ENCODE results near the gene ERFE.

Gene ERFE

DNA sequence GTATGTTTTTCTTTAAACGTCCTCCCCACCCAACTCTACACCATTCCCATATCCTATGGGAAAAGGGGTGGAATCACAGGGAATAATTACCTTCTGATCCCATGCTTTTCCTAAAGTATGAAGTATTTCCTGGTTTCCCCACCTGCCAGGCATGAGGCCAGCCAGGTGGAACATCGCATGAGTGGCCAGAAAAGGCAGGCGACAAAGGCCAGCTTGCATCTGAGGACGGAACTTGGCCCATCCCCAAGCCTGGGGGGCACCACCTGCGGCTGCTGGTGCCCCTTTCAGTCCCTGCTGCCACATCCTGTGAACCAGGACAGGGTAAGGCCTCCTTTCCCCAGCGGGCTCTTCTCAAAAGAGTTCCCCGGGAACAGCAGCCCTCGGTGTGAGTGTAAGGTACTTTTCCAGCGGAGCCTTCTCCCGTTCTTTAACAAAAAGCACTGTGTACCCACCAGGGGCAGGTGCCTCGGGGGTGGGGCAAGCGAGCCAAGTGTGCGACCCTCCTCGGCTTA lies 1.2 kb upstream of the ERFE start:
- no peak for DNase-seq

DNA sequence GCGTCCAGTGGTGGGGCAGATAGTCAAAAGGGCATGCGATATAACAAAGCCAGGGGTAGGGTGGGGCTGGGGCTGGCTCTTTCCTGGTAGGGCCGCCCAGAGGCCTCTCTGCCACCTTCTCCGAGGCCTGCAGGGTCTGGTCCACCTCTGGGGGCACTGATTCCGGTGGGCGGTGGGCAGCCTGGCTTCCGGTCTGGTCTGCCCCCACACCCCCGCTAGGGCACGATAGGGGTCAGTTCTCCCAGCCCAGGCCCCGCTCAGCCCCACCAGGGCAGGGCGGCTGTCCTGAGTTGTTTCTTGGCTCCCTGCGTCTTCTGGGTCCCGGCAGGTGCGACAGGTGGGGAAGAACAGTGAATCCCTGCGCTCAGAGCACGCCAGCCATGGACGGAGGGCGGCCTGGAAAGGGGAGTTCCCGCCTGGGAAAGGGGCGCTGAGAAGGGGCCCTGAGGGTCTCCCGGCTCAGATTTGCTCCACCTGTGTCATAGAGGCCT lies 707 bp upstream of the ERFE start:
- DNase-seq = no peak

DNA sequence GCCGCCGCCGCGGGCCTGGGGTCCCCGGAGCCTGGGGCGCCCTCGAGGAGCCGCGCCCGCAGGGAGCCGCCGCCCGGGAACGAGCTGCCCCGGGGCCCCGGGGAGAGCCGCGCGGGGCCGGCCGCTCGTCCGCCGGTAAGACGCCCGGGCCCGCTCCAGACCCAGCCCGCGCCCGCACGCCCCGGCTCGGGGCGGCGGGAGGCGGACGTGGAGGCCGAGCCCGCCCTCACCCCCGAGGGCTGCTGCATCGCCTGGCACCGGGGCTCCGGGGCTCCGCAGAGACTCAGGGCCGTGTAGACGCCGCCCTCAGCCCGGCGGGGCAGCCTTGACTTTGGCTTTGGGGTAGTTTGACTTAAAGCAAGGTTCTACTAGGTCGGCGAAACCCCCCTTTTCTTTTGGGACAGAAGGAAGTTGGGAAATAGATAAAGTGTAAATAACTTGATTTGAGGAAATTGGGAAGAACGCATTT lies 335 bp downstream of the ERFE start:
- DNase-seq = no peak

DNA sequence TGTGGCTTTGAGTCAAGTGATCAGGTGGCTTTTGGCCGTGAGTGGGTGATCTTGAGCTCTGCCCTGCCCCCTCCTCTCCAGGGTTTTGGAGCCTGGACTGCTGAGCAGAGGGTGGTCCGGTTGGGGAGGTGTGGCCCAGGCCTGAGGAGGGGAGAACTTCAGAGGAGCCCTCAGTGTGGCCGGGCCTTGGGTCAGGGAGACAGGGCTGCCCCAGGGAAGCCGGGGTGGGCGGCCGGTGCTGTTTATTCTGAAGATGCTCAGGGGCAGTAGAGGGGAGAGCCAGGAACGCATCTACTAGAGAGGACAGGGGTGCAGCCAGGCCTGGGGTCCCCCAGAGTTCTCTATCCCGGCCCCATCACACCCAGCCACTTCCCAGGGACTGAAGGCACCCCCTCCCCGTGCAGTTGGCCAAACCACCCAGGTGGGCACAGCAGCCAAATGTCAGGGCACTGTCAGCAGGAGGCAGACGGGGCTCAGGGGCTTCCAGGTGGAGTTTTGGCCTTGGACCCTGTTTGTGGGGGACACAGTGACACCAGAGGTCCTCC lies 963 bp downstream of the ERFE start:
- DNase-seq = no peak

DNA sequence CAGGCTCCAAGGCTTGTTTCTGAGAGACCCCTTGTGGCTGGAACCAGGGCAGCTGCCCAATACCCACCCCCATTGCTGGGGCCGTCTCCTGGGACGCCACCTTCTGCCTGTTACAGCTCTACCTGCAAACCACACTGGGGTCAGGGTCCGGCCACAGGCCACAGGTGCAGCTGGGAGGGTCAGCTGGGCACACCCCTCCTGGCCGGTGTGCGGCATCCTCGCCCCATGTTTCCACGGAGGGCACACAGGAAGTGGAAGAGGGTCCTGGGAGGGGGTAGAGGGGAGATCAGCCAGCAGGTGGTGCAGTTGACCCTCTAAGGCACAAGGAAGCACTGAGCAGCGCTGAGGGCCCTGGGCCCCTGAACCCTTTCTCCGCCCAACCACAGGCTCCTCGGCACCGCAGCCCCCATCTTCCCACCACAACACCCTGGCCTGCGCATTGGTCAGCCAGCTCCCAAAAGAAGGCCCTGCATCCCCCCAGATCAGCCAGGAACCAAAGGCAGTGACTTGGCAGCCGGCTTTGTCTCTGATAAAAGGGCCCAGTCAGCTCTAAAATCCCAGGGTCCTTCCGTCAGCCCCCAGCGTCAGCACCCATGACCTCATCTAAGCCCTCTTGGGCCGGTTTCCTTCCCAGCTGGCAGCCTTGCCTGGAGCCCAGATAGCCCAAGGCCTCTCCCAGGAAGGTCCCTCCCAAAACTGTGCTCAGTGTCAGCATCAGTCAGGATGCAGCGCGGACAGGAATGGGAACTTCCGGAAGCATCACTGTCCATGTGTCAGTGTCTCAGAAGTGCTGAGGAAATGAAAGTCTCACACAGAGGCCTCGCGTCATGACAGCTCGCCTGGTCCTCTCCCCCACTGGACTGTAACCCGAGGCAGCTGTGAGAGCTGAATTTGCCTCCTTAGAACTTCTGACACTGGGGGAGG lies 1.7 kb downstream of the ERFE start:
- DNase-seq = no peak

DNA sequence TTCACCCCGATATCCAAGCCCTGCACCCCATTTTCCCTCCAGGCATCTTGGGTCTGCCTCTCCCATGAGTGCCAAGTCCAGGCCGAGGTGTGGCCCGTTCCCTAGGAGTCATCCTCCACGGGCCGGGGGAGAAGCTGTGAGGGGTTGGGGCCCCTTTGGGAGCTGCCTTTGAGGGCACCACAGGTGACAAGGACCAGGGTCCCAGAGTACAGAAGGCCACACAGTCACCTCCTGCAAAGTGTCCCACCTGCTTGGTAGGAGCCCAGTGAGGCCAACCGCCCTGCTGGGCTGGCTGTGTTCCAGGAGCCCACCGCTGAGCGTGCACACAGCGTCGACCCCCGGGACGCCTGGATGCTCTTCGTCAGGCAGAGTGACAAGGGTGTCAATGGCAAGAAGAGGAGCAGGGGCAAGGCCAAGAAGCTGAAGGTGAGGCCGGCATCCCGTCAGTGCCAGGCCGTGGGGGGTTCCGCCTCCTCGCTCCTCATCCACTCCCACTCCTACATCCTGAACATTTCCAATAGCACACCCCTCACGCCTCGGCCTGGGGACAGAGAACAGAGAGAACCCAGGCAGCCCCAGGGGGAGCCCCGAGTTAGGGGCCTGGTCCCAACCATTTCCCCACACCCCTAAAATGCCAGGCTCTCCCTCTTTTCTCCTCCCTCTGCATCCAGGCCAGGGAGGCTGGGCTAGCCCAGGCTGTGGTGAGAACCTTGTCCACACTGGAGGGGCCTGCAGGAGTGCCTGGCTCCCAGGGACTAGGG lies 2.7 kb downstream of the ERFE start:
- DNase-seq = no peak

DNA sequence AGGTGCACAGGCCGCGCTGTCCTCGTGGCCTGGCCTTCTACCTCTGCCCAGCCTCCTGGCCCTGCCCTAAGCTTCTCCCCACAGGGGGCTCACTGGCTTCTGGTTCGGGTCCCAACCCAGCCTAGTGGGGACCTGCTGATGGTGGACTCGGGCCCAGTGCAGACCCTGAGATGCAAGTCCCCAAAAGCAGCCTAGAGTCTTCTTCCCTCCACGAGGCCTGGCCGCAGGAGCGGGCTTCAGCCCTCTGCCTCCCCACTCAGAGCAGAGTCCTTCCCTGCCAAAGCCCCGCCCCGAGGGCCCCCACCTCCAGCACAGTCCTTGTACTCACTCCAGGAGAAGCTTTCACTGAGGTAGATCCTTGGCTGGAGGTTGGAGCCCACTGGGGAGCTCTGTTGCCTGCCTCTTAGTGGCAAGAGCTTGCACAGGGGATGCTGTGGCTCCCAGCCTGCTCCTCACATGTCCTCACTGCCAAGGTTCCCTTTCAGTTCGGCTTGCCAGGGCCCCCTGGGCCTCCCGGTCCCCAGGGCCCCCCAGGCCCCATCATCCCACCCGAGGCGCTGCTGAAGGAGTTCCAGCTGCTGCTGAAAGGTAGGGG lies 3.6 kb downstream of the ERFE start:
- no peak for DNase-seq

DNA sequence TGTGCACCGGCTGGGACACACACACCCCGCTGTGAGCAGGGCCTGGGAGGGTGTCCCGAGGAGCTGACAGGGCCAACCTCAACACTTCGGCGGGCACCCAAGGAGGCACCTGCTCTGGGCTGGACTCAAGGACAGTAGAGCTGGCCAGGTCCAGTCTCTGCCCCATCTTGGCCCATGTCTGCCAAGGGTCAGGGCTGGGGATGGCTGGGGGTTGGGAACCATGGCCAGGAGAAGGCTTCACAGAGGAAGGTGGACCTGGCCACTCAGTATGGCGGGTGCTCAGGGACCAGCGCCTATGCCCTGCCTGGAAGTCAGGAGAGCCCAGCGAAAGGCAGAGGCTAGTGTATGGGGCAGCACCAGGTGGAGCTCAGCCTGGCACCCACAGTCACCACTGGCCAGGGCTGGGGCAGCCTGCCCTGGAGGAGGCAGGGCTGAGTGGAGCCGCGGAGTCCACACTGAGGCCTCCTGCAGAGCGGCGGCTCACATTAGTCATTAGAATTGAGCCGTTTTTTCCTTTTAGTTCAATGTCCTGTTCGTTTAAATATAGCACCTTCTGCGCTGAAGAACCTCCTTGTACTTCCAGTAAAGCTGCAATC lies 4.2 kb downstream of the ERFE start:
- DNase-seq = no peak

DNA sequence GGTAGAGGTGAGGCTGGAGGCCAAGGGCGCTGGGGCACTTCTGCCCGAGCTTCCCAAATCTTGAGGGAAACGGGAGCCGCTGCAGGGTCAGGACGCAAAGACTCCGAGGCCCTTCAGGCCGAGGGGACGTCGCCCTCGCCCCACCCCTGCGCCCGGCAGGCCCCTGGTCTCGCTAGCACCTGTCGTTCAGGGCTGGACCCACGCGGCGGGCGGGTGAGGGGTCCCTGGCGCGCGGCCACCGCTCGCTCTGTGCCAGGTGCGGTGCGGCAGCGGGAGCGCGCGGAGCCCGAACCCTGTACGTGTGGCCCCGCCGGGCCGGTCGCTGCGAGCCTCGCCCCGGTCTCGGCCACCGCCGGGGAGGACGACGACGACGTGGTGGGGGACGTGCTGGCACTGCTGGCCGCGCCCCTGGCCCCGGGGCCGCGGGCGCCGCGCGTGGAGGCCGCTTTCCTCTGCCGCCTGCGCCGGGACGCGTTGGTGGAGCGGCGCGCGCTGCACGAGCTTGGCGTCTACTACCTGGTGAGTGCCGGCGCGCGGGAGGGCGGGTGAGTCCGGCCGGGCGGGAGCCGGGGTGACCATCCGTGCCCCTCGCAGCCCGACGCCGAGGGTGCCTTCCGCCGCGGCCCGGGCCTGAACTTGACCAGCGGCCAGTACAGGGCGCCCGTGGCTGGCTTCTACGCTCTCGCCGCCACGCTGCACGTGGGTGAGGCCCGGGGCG lies 4.9 kb downstream of the ERFE start:
- no peak for DNase-seq

DNA sequence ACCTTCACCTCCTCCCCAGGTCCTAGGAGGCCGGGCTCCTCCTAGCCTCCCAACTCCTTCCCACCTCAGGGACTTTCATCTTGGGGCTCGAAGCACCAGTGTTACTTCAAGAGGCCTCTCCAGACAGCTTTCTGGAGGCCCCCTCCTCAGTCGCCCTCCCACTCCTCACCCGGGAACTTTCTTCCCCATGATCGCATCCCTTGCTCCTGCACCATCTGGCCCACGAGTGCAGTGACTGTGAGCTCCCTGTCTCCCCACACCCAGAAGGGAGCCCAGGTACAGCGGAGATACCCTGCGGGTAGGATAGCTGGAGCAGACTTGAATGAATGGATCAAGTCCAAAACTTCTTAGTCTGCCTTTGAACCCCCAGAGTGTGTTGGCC lies 6.1 kb downstream of the ERFE start:
- no peak for DNase-seq

DNA sequence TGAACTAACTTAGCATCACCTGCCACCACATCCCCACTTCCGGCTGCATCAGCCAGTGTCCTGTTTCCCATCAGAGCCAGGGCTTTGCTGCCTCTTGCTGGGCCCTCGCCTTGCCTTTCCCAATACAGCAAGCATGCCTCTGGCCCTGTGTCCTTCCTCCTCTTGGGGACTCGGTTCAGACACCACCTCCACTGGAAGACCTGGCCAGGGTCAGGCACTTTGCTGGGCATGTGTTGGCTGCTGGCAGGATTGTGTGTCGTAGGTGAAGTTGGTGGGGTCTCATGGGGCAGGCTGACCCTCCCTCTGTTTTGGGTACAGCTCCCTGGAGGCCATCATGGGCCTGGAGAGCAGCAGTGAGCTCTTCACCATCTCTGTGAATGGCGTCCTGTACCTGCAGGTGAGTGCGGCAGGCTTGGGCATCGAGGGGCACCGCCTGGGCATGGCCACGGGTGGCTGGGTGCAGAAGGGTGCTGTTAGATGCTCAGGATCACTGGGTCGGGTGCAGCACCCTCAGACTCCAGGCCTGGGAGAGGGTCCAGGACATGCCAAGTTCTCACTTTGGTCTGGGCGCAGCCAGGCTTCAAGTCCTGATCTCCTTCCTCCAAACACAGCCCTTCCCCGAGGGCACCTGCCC lies 6.6 kb downstream of the ERFE start:
- no peak for DNase-seq

DNA sequence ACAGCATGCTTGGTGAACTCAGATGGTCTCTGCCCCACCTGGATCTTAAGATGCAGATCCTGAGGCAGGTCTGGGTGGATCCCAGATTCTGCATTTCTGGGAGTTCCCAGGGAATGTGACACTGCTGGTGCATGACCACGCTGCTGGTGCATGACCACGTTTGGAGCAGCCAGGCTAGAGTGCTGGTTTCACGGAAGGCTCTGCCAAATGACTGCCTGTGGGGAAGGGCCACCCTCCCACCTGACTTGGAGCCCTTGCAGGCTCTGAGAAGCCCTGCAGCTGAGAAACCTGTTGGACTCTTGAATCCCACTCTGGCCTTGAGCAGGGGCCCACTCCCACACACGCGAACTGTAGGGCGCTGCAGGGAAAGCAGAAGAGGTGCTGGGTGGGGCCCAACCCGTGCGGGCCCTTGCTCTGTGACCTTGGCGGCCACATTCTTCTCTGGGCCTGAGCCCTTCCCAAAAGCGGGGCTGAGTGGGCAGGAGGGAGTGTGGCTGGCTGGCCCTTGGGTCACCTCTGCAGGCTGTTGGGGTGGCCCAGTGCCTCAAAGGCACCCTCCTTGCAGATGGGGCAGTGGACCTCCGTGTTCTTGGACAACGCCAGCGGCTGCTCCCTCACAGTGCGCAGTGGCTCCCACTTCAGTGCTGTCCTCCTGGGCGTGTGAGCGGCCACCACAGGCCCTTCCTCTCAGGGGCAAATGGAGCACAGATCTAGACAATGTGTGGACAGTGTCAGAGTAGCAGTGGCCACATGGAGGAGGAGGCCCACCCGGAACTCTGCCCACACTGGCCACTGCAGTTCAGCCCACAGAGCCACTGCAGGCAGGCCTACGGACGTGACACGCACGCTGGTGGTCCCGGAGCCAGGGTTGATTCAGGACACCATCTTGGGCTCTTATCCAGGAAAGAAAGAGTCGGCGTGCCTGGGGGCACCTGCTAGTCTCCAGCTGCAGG lies 7.9 kb downstream of the ERFE start:
- no peak for DNase-seq

DNA sequence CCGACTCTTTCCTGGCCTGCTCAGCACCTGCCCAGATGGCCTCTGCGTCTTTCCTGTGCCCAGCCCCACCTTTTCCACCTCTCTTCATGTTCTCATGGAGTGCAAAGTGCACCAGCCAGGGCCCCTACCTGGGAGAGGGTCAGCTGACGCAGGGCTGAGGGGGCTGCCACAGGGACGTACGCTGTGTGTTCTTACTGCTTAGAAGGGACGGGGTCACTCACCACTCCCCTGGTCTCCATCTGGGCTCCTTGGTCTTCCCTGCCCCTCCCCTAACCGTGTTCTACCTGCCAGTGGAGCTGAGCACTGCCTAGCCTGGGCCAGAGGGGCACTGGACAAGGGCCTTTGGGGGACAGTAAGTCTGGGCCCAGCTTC lies 8.6 kb downstream of the ERFE start:
- DNase-seq = no peak

DNA sequence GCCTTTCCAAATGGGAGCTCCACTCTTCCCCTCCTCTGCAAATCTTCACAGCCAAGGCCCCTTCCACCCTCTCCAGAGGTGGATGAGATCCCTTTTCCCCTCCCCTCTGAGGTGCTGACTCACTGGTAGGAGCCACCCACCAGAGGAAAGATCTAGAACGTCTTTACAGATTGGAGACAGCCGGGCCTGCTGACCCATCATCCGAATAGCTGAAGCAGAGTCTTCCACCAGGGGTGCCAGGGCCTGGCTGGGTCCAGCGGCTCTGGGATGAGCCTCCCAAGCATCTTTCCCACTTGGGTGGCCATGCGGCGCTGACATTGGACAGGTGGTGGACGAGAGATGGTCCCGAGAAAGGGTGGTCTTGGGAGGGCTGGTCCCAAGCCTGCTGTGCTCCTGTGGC lies 9.0 kb downstream of the ERFE start:
- no peak for DNase-seq

DNA sequence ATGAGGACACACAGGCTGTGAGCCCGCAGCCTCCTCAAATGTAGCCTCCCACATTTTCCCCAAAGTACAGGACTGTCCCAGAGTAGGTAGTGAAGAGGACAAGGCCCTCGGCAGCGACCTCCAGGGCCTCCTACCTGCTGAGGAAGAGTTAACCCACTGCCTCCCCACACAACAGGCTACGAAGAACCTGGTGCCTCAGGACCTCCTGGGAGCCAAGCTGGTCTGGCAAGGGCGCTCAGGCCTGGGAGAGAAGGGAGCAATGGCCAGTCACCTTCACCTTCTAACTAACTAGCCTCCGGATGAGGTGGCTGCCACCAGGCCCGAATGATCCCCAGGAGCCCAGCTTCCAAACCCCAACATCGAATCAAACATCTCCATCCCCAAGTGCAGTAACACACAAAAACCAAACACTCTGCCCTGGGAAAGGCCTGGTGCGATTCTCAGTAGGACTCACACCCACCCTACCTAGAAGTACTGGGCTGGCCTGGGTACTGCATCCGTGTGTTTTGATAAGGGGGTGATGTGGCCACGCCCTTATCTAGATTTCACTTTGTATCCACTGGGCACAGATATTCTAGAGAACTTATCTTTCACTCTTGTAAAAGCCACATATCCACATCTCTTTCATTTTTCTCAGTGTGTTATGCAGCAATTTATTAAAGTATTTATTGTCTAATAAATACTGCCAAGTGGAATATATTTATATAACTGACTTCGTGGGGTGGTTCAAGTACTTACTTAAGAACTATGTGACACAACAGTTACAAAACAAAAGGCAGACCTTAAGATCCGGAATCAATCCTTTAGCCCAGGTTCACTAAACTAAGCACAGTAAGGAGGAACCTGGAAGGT lies 9.7 kb downstream of the ERFE start:
- DNase-seq = no peak

DNA sequence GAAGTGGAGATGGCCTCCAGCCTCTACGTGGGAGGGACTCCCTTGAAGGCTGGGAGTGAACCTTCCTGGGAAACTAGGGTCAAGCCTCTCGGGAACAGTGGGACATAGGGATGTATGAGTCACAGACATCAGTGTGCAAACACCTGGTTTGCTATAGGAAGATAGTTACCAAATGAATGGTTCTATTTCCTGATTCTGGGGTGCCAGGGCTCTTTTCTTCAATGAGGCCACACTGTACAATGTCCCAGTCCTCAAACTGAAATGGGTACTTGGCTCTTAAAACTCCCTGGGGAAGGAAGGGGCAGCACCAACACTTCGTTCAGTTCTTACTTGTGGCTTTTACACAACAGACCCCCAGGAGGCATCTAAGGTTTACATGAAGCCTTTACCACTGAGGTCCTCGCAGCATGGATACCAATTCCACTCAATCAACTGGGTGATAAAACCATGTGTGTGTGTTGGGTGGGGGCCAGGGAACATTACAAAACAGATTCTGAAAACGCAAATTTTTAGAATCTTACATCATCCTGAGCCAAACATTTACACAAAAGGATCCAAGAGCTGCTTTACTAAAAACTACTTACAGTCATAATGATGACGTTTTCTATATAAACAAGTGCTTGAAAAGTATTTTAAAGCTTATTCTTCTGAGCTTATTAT lies 10.4 kb downstream of the ERFE start:
- no peak for DNase-seq

DNA sequence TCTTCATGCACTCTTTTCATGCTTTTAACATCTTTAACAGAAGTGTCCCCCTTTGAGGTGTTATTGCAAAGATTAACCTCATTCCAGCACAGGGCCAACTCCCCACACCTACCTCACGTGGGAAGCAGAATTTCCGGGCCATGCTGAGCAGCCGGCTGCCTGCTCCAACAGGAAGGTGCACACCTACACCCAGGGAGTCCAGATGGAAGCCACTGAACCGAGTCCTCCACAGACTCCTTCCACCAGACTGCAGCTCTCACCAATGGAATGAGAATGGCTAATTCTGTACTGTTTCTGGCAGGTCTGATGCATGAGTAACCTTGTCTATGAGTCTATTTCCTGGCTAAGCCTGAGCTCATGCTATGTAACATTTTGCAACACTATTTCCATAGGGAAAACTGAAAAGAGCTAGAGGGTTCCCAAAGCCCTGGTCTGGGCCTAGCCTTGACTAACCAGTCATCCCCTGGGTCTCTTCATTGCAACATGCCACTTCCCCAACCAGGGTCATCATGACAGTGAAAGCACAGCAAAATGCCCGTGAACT lies 11.0 kb downstream of the ERFE start:
- DNase-seq = no peak

DNA sequence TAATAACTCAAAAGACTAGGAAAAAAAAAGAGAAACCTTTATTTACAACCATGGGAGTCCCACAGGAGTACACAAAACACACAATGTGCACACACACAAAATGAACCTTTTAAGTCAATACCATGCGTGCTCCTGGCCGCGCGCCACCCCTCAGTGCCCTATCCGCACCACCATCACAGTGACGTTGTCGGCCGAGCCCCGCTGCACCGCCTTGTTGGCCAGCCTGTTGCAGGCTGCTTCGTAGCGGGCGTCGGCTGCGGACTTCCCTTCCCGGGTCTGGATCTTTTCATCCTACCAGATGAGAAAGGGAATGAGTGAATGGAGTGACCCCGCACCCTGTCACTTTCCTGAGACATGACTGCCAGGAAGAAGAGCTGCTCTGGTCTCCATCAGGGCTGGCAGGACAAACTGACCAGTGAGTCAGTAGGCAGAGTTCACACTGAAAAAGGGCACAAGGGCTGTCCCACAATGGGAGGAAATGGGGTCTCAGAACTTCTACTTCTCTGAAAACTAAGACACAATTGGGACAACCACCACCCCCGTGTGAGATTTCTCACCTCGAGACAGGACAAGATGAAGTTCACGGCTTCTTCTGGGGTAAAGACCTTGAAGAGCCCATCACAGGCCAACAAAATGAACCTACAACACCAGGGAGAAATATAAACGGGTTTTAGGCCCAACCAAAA lies 11.8 kb downstream of the ERFE start:
- DNase-seq = no peak

Measured in NCI-H1930 (cell line).